GM12874 (cell line): ENCODE data around the gene KIF23.
A peak's percentile ranks its signal among the peaks of the same experiment; 100 is the strongest.

Source experiments
- TF ChIP-seq, protein P1 (sequence below): IDR thresholded peaks from 2 replicates; pipeline ENCODE4 v1.5.1; 2011; ENCODE audit warnings: low read depth, mild to moderate bottlenecking, control low read depth, low read length, moderate library complexity; ENCODE audit not compliant: insufficient read depth

The KIF23 gene

GRCh38 chr15:69391046-69391757, 22.9 kb upstream of the KIF23 start:
- TF ChIP-seq, protein P1, sequence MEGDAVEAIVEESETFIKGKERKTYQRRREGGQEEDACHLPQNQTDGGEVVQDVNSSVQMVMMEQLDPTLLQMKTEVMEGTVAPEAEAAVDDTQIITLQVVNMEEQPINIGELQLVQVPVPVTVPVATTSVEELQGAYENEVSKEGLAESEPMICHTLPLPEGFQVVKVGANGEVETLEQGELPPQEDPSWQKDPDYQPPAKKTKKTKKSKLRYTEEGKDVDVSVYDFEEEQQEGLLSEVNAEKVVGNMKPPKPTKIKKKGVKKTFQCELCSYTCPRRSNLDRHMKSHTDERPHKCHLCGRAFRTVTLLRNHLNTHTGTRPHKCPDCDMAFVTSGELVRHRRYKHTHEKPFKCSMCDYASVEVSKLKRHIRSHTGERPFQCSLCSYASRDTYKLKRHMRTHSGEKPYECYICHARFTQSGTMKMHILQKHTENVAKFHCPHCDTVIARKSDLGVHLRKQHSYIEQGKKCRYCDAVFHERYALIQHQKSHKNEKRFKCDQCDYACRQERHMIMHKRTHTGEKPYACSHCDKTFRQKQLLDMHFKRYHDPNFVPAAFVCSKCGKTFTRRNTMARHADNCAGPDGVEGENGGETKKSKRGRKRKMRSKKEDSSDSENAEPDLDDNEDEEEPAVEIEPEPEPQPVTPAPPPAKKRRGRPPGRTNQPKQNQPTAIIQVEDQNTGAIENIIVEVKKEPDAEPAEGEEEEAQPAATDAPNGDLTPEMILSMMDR: no peak

GRCh38 chr15:69392352-69392751, 21.8 kb upstream of the KIF23 start:
- TF ChIP-seq, protein P1: no peak

- TF ChIP-seq, protein P1: no peak
These were observed 20.2 kb upstream of the KIF23 start for GRCh38 chr15:69393831-69394491.

DNA sequence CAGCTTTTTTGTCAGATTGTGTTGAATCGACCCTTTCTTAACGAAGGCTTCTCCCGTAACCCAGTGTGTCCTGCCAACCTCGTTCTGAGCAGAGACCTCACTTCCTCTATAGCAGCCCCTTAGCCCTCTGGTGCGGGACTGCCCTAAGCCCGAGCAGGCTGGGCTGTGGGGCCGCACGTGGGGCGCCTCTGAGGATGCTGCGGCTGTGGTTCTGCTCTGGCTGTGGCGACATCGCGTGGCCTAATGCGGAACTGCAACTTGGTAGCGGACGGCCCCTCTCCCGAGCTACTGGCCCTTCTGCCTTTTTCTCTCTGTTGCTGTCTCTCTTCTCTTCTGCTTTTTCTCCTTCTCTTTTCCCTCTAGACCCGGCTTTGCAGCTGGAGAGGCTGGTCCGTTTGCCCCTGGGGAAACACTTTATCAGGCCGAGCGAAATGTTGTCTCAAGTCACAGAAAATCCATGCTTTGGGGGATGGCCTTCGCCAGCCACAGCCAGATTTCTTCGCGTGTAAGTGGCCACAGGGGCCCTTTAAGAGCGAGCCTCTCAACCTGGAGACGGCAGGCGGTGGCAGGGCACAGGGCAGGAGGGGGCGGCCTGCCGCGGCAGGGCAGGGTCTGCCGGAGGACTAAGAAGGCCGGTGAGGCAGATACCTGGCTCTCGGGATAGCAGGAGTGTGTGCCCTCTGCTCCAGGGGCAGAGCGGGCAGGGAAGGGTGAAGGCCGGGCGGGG, 19.4 kb upstream of the KIF23 start:
- TF ChIP-seq, protein P1: peak; percentile 96

GRCh38 chr15:69395460-69395859, 18.7 kb upstream of the KIF23 start:
- TF ChIP-seq, protein P1: no peak

DNA sequence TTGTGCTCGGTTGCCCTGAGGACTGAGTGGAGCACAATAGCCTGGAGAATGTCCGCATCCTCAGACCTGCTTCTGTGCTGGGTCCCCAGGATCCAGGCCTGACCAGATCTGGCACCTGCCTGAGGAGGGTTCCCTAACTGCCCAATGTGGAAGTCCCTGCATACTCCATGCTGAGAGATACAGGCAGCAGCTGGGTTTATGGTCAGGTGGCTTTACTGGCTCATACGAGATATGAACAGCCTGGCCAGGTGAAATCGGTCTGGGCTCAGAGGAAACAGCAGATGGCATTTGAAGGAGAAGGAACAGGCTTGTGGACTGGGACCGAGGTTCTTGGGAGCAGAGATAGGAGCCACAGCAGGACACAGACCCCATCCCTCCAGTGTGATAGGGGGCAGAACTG, 18.2 kb upstream of the KIF23 start:
- TF ChIP-seq, protein P1: no peak

- TF ChIP-seq, protein P1: no peak
These were observed 15.7 kb upstream of the KIF23 start for GRCh38 chr15:69398491-69398891.
